GM20431 (cell line): ENCODE results near the gene FNDC3B.

Experiments used
- in situ Hi-C: fragments of 300-500 bp; cut with MseI, MboI; formaldehyde crosslinking; loops from one replicate; pipeline ENCODE4 v1.15.0; 2020; ENCODE audit warnings: low sequenced_read_pairs; ENCODE audit not compliant: unreplicated experiment

Gene FNDC3B

DNA sequence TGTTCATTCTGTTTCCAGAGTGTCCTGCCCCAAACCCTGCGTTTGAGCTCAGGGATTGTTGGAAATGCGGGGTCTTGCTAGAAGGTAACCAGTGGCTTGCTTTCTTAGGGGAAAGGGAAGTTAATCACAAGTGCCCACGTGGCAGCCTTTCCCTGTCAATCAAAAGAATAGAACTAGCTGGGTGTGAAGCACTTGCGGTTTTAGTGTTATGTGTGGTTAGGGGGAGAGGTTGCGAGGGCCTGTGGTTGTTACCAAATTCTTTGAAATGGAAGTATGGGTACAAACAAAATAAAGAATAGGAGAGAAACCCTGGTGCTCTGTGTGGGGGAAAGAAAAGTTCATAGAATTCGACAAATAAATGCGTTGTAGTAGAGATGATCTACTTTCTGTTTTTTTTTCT, 67.6 kb downstream of the FNDC3B start:
- in situ Hi-C loops: no loop called here

DNA sequence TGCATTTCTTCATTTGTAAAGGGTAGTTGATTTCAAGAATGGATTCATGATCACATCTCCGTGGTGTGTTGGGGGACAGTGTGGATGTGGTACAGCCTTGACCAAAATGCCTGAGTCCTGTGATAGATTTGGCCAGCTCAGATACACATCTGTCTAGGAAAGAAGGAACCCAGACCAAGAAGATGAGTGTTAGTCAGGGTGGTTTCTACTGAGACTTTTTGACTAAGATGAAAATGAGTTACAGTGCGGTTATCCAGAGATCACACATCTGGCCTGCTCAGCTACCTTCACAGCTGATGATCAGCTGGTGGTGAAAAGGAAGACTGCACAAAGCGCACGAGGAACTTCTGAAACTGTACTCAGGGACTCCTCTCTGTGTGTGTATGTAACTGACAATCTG, 68.0 kb downstream of the FNDC3B start:
- in situ Hi-C loops: no loop called here

DNA sequence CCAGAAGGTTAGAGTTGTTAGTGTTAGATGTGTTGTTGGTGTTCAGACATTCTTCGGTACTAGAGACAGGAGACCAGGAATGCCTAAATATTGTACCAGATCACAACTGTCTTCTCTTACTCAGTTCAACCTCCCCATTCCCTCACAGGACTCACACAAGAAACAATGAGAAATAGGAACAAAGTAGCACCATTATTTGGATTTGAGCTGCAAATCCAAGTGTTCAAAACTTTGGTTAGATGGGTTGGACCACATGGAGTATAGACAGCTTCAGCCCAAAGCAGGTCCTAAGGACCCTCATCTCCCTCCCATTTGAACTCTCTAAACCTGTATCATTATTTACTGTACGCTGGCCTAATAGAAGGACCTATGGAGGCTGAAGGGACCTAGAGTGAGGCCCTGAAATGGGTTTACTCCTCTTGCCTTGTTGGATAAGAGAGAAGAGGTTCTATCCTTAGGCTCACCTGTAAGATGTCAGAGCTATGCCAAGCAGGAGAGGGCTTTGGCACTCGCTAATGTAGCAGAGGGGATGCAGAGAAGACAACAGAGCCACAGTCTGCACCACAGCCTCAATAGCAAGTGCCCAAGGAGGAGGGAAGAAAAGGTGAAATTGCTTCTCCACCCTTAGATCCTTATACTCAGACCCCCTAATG, 70.9 kb downstream of the FNDC3B start:
- in situ Hi-C loops: no loop called here

DNA sequence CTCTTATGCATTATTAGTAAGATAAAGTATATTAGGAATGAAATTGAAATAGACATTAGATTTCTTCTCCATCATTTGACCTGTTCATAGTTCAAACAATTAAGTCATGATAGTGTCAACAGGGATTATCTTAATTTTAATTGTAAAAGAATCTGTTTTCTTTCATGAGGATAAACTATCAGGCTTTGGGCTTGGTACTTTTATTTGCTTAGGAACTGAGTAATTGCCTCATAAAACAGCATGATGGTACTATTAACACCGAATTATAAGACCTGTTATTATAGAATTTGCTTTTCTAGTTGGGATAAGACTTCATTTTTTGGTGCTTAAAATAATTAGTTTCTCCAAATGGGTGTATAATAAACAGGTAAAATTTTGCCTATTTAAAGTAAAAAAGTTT, 71.8 kb downstream of the FNDC3B start:
- in situ Hi-C loops: no loop called here

DNA sequence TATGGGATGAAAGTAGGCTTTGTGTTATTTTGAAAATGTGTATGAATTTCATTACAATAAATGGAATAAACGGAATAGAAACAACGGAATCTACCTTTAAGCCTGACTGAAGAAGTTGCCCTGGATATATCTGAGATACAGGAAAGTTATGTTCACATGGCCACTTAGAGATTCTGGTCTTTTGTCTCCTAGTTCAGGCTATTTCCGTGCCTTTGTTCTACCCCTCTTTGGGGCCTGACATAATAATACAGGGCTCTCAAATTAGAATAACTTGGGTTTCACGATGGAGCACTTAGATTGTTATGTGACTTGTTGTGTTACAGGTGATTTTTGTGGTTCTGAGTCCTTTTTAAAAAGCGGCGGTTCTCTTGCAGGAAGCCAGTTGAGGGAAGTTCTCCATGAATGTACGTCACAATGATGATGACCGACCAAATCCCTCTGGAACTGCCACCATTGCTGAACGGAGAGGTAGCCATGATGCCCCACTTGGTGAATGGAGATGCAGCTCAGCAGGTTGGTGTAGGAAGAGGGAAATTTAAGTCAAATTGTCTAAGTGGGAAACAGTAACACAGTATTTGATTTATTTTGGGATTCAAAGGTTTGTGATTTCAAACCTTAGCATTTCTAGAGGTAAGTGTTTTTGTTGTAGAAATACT, 72.8 kb downstream of the FNDC3B start:
- in situ Hi-C loops: no loop called here

DNA sequence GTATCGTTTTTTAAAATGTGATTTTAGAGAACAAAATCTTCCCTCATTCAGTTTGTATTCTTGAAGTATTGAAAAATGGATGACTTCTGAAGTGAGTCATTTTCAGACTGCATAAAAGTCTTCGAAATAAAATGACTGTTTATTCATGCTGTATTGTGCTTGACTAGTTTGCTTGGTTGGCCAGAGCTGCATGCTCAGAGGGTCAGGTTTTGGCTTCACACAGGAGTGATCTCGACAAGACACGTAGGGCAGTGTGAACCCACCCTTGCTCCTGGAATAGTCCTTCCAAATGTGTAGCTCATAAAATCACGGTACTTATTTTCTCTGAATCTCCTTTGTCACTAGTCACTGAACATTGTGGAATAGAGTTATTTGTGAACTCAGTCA, 73.3 kb downstream of the FNDC3B start:
- in situ Hi-C loops: no loop called here

DNA sequence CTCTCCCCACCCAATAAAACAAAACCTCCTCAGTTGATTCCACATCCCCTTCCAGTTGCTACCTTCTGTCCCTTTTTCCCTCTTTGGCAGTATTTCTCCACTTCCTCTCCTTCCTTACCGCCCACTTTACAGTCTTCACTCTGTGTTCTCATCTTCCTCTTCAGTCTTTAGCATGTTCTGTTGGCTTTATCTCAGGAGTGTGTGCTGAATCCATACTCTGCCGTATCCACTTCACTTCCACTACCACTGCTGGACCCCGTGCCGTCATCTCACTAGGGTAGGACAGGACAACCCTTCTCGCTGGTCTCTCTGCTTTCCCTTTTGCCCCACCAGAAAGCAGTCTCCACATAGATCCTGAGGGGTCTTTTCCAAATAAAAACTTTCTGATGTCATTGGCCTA, 74.3 kb downstream of the FNDC3B start:
- in situ Hi-C loops: no loop called here

DNA sequence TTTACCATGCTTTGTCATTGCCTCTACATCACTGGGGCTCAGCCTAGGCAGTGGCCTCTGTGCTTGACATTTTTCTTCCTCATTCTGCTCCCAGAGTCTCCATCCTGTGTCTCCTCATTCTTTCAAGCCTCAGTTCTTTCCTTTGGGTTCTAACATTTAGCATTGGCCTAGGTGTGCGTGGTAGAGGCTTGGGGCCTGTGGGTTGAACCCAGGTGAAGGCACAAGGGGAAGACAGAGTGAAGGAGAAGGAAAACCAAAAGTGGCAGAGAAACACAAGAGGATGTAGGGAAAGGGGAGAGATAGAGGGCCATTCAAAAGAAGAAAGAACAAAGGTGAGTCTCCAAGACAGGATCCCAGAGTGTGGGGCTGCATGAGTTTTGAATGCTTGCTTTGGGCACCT, 75.7 kb downstream of the FNDC3B start:
- in situ Hi-C loops: no loop called here

DNA sequence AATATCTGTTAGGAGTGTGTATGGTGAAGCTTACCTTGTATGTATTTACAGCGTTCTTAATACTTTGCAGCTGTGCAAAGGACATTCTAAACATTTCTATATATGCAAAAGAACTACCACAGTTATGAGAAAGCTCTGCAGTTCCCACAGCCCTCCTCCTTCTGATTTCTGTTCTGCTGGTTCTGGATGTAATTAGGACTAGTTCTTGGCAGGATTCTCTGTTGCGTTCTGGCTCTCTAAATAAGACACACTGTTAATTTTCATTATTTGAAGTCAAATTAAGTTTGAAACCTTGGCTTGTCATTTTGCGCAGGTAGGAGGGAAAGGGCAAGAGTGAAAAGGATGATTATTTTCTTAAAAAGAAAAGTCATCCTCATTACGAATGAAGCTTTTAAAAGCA, 76.4 kb downstream of the FNDC3B start:
- in situ Hi-C loops: no loop called here

DNA sequence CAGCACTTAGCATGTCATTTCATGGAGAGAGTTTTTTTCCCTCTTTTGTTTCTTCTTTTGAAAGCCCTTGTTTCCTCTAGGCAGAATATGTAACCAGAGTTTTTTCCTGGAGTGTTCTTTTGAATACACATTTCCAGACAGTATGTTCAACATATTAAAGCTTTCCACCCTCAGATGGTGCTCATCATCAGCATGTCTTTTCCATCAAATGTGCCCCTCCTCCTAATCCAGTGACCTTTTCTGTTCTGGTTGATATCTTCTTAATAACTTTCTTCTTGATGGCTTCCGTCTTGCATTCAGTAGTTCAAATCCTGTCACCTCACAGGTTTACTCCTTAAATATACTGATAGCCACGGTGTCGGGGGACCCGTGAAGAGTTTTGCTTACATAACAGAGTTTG, 78.6 kb downstream of the FNDC3B start:
- in situ Hi-C loops: no loop called here

DNA sequence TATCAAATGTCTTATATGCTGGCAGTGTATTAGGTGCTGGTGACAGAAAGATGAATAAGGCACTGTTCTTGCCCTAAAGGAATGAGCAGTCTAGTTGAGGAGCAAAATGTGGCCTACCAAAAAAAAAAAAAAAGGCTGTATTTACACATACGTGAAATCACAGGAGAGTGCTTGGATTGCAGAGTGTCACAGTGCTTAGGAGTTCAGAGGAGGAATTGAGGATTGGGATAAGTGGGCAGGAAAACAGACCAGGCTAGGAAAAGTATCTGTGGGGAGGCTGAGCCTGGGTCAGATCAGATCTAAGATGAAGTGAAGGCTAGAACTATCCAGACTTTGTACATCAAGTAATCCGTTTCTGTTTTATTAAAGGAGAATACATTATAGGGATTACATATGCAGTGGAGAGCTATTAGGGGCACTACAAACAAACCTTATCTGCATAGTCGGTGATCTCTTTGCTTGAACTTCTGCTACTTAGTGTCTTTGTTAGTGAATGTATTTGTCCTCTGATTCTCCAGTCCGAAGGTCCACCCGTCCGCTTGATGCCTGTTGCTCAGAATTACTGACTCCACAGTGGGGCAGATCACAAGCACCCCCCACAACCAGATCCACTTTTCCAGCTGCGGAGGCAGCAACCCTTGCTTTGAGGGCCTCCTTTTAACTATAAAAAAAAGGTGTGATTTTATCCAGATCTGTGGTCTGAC, 80.0 kb downstream of the FNDC3B start:
- in situ Hi-C loops: no loop called here

DNA sequence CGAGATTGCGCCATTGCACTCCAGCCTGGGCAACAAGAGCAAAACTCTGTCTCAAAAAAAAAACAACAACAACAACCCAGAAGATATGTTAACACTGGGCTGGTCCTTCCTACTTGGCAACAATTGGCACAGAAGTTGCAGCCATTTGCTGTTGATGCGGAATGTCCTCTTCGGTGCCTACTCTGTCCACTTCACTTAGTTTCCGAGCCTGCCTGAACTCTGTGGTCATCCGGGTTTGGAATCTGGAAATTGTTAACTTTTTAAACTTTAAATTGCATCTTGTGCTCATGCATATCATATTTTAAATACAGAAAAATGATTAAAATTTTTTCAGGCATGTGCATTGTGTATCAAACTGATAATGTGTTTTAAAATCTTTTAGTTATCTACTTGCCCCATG, 81.5 kb downstream of the FNDC3B start:
- in situ Hi-C loops: no loop called here

DNA sequence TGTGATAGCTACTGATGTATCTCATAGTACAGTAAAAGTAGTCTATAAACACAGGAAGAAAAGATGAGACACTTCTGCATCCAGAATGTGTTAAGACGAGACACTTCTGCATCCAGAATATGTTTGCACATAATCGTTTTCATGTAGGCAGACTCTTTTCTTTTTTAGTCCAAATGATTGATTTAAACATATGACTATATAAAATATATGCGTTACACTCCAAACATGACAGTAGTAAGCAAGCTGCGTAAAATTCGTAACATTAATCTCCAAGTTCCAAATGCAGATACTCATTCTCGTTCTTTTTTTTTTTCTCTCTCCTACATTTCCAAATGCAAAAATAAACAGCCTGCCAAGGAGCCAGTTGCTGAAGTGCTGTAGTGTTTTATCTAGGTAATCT, 82.6 kb downstream of the FNDC3B start:
- in situ Hi-C loops: no loop called here

DNA sequence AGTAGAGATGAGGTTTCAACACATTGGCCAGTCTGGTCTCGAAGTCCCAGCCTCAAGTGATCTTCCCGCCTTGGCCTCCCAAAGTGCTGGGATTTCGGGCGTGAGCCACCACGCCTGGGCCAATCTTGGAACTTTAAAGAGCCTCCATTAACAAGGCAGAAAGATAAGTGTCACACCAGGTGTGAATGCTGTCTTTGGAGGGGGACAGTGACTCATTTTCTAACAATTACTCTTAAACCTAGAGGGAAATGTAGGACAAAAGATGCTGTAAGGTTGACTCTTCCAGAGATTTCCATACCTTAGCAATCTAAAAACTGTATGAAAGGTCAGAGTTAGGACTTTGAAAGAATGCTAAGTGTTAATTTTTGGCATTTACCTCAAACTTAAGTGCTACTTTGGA, 84.9 kb downstream of the FNDC3B start:
- in situ Hi-C loops: no loop called here

DNA sequence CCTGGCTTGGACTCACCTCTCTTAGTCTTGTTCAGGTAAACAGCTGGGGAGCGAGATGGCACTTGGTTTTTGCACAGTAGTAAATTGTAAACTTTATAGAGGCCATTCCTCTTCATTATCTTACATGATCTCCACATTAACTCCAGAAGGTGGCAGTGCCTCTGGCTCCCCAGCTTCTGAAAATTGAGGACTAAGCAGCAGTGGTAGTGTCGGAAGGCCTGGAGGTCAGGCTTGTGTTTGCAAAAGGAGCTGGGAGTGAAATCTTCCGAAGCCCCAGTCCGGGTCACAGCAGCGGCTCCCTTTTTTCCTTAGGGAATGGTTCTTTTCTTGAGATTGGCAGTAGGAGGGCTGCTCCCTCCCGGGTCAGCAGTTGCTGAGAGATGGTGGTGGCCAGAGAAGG, 85.7 kb downstream of the FNDC3B start:
- in situ Hi-C loops: no loop called here

DNA sequence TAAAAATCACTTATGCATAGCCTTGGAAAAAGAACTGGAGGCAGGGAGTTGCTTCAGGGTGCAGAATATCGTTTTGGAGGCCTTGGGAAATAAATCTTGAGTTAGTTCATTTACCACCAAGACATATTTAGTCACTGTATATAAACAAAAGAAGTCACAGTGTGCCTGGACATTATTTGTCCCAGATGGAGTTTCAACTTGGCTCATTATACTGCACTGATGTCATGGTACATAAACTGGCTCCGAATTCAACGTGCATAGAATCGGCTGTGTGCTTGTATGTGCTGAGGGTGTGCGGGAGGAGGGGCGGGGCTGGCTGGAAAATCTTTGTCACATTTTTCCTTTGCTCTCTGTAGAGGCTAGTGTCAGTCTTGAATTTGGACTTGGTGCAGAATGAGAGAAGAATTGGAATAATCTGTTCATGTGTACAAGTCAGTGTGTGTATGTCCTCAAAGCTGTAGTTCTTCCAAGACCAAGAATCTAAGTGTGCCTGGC, 86.6 kb downstream of the FNDC3B start:
- in situ Hi-C loops: no loop called here

DNA sequence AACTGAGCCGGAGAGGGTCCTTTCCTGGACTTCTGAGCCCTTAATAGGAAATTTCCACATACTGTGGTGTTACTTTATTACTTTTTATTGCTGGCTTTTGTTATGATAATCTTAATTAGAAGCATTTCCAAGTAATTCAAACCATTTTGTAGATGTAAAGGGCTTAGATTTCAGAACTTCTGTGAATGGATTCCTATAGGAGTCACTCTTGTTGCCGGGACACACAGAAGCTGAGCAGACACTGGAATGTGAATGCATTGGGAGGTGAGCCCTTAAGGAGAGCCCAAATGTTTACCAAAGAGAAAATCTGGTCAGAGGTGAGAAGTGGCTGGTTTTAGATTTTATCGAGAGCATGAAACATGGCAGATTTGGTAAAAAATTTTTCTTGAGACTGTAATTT, 87.4 kb downstream of the FNDC3B start:
- in situ Hi-C loops: no loop called here

DNA sequence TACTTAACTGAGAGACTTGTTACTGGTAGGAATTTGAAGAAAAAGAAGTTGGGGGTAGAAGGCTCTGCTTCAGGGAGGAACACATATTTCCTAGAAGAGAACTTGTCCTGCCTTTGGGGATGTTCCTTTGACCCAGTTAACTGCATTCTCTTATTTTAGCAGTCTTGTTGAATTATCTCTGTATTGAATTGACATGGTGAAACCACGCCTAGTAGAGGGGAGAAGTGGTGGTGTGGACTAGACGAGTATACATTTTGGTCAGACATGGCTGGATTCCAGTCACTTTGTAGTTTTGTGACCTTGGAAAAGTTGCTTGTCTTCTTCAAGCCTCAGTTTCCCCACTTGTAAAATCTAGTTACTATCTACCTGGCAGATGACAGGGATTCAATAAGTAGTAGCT, 87.8 kb downstream of the FNDC3B start:
- in situ Hi-C loops: no loop called here

DNA sequence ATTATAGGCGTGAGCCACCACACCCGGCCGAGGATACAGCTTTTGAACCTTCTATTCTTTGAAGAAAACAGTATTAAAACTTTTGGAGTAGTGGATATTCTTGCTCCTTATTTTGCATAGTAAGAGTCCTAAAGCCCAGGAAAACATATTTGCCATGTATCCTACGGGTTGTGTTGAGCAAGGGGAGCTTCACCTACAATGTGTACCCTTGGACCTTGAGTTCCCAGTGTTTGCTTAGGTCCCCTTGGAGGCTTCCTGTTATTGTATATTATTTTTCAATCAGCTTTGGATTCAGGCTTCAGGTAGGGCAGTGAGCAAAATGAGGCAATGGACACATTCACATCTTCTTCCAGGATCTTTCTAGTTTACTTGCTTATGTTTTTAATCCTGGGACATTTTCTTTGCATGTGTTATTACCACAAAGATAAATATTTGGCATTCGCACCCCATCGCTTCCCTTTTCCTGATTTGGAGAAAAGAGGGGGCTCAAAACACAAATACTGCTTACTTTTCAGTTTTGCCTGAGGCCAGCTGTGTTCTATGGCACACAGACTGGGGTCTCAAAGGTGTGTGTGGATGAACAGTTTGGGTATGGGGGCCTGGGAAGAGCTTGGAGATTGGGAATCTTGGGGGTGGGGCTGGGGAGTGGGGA, 88.7 kb downstream of the FNDC3B start:
- in situ Hi-C loops: no loop called here

DNA sequence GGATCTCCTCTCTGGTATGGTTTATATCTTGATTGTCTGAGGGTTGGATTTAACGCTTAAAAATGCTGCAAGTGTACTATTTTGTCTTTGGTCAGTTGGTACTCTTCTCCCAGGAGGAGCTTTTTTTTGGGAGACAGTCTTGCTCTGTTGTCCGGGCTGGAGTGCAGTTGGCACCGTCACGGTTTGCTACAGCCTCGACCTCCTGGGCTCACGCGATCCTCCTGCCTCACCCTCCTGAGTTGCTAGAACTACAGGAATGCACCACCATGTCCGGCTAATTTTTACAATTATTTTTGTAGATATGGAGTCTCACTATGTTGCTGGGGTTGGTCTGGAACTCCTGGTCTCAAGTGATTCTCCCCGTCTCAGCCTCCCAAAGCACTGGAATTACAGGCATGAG, 89.5 kb downstream of the FNDC3B start:
- in situ Hi-C loops: no loop called here

DNA sequence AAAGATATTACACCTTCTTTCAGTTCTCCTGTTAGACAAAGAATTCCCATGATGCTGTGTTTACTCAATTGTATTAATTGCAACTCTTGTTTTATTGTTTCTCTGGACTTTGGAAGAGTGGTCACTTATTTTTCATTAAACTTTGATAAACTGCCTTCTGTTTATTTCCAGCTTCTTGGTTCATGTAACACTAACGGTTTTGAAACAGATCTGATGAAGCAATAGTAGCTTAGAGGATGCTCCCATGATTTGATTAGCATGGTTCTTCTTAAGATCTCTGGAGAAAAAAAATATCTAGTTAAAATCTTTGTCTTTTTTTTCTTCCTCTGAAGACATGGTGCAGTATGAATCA, 90.1 kb downstream of the FNDC3B start:
- in situ Hi-C loops: no loop called here
